NOMO-1 treated with dmso at 0.1 percent for 144 hours (cell line): ENCODE results near the gene FSTL4.
A peak's percentile ranks its signal among the peaks of the same experiment; 100 is the strongest.
"Not testable (repeated sequence)": the region's sequence is repeated elsewhere in the genome, so short reads cannot be mapped to it uniquely, and the experiment has no call there.

Experiments
- DNase-seq: peaks from one replicate; lab custom pipeline; 2025; ENCODE audit not compliant: unreplicated experiment; lab: John Stamatoyannopoulos, UW

Gene FSTL4

DNA sequence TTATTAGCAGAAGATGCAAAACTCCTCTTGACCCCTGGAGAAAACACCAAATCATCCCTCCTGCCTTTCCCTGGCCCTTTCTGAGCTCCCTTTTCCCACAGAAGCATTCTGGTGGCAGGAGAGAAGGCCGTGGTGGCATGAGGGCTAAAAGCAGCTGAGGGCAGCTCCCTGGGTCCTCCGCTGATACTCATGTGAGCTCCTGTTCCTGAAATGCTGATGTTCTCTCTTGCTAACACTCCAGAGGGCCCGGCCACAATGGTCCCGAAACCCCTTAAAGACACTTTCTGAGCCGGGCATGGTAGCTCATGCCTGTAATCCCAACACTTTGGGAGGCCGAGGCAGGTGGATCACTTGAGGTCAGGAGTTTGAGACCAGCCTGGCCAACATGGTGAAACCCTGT lies 377.4 kb downstream of the FSTL4 start:
- no peak for DNase-seq

DNA sequence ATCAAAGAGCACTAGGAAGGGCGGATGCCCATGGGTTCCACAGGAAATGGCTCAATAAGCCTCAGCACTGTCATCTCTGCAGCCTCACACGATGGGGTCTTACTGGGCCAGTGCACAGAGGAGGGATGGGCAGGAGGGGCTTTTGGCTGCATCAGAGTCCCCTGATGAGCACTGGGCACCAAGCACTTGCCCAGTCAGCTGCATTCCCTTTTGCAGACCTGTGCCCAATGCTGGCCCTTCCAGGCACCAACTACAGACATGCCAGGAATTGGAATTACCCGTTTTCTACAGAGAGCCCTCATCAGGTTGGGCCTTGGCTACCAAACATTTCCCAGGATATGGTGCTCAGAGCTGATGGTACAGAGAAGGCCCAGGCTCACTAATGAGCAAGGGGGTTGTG lies 378.1 kb downstream of the FSTL4 start:
- DNase-seq, result no peak

DNA sequence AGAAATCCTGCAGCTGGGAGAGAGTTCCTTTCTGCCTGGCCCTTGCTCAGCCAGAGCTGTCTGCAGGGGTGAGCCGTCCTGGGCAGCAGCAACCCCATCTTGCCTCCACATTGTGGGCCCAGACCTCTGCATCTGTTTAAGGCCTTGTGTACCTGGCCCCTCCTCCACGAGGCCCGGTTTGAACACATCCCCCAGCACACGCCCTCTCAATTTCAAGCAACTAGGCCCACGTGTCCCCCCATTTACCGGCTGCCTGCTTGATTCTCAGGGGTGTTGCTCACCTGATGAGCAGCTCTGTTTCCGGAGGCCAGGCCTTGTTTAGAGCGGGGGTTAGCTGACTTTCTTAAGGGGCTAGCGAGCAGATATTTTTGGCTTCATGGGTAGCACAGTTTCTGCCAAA lies 378.7 kb downstream of the FSTL4 start:
- no peak for DNase-seq

DNA sequence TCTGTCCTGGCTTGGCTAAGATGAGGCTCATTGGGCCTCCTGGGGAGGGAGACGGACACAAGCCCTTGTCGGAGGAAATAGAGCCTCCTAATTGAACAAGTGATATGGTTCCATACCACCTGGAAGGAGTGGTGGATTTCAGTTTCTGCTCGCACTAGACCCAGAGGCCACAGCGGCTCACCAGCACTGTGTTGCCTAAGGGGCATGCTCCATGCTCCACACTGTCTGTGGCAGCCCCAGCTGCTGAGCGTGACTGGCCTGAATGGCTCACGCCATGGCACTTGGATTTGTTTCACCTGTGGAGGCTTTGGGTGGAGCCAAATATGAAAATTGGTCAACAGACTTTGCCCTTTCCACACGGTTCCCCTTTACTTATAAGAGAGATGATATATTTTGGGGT lies 379.4 kb downstream of the FSTL4 start:
- no peak for DNase-seq

DNA sequence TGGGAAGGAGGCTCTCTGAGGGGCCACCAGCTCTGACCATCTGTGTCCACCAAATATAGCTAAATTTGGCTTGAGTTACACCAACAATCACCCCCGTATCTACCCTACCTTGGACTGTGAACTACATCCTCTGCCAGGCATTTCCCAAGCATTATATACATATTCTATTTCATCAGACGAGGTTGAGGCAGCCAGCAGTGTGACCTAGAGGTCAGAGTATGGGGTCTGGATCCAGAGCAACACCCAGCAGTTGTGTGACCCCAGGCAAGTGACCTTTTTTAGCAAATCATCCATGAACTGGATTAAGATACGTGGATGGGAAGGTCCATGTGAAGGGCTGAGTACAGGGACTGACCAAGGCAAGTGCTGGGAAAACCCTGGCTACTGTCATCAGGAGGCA lies 379.9 kb downstream of the FSTL4 start:
- no peak for DNase-seq

DNA sequence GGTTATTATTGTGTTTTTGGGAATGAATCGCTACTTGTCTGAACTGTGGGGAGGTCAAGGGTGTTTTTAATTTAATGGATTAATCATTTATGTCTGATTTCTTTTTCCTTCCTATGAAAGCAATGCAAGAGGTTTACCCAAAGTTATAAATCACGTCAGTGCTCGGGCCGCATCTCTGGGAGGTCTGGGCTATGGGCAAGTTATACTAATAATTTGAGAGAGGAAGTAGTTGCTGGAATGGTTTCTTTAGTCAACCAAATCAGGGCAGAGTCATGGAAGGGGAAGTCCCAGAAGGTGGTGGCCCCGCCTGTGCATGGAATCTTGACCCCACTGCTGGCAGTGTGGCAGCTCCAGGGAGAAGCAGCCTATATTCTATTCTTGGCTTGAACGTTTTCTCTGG lies 380.3 kb downstream of the FSTL4 start:
- DNase-seq, result peak; percentile 50

DNA sequence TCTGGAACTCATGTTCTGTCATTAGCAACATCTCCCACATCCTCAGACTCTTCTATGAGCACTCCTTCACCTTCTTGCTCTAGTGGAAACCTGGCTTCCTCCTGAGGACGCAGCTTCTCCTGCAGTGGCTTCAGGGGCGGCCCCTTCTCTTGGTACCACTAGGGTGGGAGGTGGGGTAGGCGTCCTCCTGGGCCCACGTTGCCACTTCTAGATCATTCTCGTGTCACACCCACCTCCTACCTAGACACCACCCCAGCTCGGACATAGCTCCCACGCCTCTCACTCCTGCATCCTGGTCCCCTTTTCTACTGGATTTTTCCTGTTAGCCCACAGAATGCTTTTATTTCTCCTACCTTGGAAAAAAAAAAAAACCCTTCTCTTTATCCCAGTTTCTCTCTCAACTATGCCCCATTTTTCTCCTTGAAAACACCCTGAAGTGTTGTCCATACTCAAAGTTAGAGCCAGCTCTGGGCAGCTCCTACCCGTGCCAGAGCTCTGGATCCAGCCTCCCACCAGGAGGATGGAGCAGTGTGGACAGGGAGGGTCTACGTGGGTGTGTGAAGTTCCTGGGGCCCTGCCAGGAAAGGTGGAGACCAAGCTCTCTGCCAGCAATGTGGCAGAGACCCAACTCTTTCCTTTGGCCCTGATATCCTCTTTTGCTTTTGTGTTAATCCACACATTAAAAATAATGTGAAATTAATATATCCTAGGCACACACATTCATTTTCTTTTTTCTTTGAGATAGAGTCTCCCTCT lies 381.3 kb downstream of the FSTL4 start:
- no peak for DNase-seq

DNA sequence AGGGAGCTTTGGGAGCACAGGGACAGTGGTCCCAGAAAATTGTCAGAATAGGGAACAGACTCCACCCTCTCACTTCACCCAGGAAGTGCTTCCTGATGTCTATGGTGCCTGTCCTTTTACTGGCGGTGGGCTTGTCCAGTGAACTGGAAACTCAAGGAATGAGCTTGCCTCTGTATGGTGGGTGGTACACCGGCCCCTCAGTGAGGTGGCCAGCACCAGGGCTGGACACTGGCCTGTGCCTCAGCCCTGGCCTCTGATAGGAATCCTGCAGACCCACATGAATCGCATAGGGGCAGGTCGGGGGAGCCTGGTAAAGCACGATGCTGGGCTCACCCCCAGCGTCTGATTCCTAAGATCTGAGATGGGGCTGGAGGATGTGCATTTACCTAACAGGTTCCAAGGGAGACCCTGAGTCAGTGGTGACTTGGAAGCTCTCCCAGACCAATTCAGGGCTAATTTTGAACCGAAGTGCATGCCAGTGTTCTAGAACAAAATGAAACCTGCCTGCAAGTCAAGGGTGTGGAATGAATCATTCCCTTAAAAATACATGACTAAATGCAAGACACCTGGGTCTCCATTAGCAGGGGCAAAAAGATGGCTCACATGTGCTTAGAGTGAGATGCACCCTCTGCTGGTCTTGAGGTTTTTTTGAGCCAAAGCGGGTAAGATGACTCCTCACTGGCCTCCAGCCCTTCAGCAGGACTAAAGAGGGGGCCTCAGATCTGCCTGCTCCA lies 382.2 kb downstream of the FSTL4 start:
- no peak for DNase-seq

DNA sequence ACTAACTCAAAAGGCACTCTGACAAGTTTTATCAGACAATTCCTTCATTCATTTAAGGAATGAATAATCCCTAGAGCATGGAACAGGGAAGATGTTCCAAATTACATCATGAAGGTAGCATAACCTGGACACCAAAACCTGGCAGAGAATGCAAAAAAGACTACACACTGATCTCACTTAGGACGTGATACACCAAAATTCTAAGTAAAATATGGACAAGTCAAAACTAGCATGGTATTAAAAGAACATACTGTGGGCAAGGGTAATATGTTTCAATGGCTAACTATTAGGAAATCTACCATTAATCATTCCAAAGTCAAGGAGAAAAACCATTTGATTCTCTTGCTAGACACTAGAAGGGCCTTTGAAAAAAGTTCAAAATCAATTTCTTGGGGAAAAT lies 384.0 kb downstream of the FSTL4 start:
- no peak for DNase-seq

DNA sequence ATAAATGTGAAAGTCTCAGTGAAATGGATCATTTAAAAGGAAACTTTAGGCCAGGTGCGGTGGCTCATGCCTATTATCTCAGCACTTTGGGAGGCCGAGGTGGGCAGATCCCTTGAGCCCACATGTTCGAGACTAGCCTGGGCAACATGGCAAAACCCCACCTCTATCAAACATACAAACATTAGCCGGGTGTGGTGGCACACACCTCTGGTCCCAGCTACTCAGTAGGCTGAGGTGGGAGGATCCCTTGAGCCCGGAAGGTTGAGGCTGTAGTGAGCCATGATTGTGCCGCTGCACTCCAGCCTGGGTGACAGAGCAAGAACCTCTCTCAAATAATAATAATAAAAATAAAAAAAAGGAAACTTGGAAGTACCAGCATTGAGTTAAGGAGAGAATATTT lies 384.4 kb downstream of the FSTL4 start:
- DNase-seq, result no peak

DNA sequence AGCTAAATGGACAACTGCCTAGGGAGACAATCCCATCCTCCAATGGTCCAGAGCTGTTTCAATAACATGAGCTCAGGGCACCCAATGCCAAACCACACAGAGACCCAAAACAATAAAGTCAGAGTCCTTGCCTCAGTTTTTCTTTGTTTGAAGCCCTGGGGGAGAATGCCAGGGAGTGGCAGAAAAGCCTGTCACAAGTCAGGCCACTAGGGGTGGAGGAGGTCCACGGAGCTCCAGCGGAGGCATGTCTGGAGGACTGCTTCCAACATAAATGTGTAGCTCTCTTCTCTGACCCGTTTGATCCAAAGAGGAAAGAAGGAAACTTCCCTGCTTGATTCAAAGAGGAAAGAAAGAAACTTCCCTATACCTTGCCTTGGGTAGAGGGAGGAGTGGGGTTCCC lies 385.3 kb downstream of the FSTL4 start:
- no peak for DNase-seq

DNA sequence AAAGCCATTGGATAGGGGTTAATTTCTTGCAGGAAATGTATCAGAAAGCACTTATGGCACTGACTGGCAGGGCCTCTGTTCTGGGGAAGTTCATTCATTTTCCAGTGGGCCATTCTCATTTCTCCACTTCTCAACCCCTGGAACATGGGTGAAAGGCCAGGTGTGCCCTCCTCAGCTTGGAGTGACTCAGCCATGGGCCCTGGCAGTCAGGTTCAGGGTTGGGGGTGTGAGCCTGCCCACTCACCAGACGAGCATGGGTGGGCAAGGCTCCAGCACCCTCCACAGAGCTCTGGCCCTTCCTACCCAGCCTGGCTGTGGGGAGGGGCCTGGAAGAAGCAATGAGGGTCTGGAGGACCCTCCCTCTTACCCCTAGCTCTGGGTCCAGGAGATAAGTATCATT lies 386.2 kb downstream of the FSTL4 start:
- no peak for DNase-seq

DNA sequence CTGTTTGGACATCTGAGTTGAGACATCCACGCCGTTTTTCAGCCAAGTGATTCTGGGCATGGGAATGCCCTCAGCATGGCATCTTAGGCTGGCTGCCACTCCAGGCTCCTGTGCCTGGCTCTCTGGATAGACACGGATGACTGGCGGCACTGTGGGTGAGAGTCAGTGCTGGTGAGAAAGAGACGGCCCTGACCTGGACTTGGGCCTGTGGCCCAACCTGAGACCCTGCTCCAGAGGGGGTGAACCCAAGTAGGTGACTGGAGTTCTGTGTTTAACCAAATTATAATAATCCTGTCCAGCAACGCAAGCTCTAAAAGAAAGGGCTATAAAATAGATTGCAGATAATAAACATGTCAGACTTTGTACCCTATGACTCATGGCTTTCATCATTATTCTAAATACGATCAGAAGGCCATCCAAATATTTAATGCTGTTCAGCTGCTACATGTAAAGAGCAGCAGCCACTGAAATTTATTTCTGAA lies 386.6 kb downstream of the FSTL4 start:
- peak; percentile 14 for DNase-seq

DNA sequence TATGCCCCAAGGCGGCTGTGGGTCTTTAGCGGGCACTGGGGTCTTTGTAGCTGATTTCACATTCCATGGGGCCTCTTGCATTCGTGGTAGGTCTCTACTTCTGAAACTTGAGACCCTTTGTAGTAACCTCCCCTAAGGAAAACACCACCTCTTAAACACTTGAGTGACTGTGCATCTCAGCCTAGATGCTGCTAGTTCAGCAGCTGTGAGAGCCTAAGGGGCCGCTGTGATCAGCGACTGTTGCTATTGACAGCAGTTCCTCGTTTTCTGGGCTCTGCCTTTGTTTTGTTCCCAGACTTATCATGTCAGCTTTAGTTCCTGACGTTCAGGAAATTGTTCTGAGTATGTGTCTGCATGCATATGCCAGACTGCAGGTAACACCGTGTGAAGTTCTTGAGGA lies 389.4 kb downstream of the FSTL4 start:
- DNase-seq, result no peak

DNA sequence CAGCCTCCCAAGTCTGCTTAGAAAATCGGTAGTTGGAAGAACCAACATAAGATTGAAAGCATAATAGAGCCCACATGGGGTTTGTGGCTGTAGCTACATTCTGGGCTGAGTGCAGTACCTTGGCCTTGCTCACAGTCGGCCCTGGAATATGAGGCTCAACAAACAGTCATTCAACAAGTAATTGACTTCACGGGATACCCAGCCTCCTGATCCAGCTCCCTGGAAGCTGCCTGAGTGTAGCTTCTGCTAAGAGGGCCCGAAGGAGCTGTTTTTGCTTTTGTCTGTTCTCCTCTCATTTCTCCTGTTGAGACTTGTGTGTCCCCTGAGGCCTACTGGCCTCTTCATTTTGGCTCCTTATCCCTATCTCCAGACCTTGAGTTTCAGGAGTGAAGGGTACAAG lies 389.8 kb downstream of the FSTL4 start:
- no peak for DNase-seq

DNA sequence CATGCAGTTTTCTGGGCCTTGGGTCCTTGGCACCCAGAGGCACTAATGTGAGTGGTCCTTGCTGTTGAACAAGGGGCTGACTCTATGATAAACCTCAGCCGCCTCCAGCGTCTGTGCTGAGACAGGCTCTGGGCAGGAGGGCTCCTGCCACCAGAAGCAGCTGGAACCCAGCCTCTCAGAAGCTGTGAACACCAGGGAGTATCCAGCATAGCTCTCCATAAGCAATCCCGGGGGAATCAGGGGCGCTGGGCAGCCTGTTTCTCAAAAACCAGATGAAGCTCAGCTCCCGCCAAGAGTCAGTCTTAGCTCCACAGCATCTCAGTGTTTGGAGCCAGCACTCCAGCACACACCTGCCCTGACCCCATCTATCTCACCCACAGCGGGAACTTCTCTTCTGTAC lies 390.3 kb downstream of the FSTL4 start:
- DNase-seq, result no peak

DNA sequence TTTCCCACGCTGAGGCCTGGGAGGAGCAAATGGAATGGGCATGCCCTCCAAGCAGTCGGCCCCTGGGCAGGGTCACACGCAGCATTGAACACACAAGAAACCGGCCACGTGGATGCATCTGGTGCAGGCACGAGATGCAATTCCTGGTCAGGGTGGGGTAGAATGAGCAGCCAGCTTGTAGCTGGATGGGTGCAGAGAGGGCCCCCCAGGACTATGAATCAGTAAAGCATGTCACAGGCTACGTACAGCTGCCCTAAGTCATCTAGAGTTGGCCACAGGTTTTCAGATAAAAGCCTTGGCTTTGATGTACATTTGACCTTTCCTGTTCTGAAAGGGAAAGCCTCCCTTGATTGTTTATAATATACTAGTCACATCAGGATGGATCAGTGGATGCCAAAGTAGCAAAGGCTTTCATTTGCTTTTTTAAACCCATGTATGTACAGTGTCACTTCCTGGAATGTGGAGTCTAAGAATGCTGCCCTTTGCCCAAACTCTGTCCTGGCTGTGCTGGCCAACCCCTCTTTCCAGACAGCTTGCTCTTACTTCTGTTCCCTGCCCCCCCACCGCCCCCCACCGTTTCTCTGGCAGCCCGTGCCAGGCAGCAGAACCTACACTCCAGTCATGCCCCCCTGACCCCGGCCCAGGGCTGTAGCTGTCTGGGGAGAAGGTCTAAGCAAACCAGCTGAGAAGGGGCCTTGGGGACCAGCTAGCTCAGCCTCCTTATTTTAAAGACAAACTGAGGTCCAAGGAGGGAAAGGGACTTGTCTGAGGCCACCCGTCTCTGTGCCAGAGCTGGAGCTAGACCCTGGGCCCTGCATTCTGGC lies 391.3 kb downstream of the FSTL4 start:
- DNase-seq, result no peak

DNA sequence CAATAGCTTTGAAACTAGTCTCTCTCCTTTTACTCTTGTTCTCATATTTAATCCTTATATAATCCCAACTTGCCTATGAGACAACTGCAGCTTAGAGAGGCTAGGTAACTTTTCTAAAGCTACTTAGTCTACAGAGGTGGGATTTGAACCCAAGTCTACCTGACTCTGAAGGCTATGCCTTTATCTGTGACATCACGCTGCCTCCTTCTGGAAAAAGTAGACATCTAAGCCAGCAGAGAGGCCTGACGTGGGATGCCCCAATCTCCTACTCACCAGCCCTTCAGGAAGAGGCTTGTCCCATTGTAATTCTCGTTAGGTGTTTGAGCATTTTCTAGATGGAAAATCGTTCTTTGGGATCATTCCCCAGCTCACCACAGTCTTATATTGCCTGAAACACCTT lies 393.0 kb downstream of the FSTL4 start:
- DNase-seq, result no peak

DNA sequence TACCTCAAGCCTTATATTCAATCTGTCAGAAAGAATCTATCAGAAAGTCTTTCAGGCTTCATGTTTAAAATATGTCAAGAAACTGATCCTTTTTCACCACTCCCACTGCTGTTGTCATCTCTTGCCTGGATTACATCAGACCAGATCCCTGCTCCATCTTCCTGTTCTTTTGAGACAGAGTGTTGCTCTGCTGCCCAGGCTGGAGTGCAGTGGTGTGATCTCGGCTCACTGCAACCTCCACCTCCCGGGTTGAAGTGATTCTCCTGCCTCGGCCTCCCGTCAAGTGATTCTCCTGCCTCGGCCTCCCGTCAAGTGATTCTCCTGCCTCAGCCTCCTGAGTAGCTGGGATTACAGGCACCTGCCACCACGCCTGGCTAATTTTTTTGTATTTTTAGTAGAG lies 396.2 kb downstream of the FSTL4 start:
- DNase-seq, result not testable (repeated sequence)

DNA sequence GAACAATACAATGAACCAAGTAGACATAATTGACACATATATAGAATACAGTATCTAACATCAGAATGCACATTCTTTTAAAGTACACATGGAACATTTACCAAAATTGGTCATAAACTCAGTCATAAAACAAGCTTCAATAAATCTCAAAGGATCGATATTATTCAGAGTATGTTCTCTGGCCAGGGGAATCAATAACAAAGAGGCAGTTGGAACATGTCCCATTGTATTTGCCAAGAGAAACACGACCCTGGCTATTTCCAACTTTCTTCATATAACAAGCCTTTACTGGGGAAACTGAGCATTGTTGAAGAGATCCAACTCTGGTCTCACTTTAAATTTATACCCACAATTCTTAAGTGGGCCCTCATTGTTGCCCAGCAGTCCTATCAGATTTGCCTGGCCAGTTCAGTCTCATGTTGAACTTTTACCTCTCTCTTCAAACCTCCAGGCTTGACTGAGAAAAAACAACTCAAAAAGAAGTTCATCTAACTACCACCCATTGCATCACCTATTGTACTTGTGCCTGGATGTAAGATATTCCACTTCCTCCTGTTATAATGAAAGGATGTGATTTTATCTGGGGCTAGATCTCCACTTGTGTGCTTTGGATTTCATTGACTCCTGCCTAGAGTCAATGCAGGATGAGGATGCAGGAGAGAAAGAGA lies 398.1 kb downstream of the FSTL4 start:
- DNase-seq, result no peak

DNA sequence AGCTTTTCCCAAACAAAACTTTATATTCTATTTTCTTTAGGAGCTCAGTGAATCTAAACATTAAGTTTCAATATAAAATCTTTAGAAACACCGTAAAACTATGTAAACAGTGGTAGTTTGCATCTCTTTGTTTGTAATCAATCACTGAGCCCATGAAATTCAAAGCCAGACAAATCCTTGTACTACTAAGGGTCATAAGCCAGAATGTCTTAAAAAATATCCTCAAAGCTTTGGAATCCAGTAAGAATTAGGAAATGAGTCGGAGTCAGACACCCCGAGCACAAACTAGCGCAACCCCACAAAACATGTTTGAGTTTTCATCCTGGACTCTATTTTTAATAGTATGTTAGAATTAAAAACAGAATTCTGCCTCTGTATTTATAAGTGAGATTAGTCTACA lies 406.7 kb downstream of the FSTL4 start:
- no peak for DNase-seq
